H1 (cell line): ENCODE results near the gene ENPP4. TPM values are rescaled to one million over a fixed set of nuclear protein-coding genes. Genes with fewer than 3 reads are reported as not detected.

Source experiments
- CBX8 ChIP-seq: fragments of 300-800, 300-1000 bp; sonication (generic); IDR thresholded peaks from 2 replicates; pipeline ENCODE4 v1.7.1; 2016; ENCODE audit warnings: low read depth, low read length, borderline replicate concordance
- CHD2 ChIP-seq: IDR thresholded peaks from 2 replicates; pipeline ENCODE4 v1.6.1; 2012; ENCODE audit warnings: low read length, improper control_type of control experiment
- FOSL1 ChIP-seq: IDR thresholded peaks from 2 replicates; pipeline ENCODE4 v1.6.1; 2011; ENCODE audit warnings: mild to moderate bottlenecking, low read depth, low read length, moderate library complexity; ENCODE audit not compliant: insufficient read depth
- NANOG ChIP-seq: IDR thresholded peaks from 2 replicates; pipeline ENCODE4 v1.6.1; 2011; ENCODE audit warnings: low read length, low read depth, mild to moderate bottlenecking, inconsistent platforms; ENCODE audit not compliant: insufficient read depth, poor library complexity, severe bottlenecking
- PHF8 ChIP-seq: fragments of 200-600 bp; sonication (generic); conservative IDR thresholded peaks from 2 replicates; pipeline ENCODE4 v1.7.1; 2012; ENCODE audit warnings: low read depth, mild to moderate bottlenecking, inconsistent platforms, low read length, moderate library complexity
- RXRA ChIP-seq: IDR thresholded peaks from 2 replicates; pipeline ENCODE4 v1.6.1; 2011; ENCODE audit warnings: low read depth, mild to moderate bottlenecking, low read length, moderate library complexity; ENCODE audit not compliant: insufficient read depth
- polyA plus RNA-seq, 7 experiments: library from polyadenylated mRNA; depleted of rRNA in 3 of 7; stranded (reverse) in 5 of 7; unstranded in 2 of 7; fragments of >200 nt in 5 of 7; fragments of 200-250 nt in 2 of 7; gene quantifications; 1 replicate in 5 of 7; 2 replicates in 1 of 7; 4 replicates in 1 of 7; pipeline versions ENCODE4 v1.2.1 to v1.2.3, GENCODE V29; 2011 to 2013; ENCODE audit warnings: missing spikeins in 2 of 7, mixed read lengths in 2 of 7
- total RNA-seq: library from RNA; stranded (reverse); fragmentation: NEBNext Ultra II Directional; extraction: Animal tissue kit (Norgen Biotek cat#: 25700); gene quantifications from 2 replicates; pipeline ENCODE4 v1.2.1, GENCODE V29; 2021

ENPP4 gene
- total and polyA plus RNA-seq, 2 of the 8 experiments (the other 6 are each of a cell fraction or from before 2014, with no cell fraction given): 2.0 to 4.4 TPM

GRCh38 chr6:46175446-46175845 lies 45.7 kb downstream of the ENPP4 start (continued):
- TF ChIP-seq RXRA: no peak
- TF ChIP-seq FOSL1: no peak
- no peak for TF ChIP-seq CBX8
- TF ChIP-seq PHF8: no peak
- TF ChIP-seq NANOG: no peak
- TF ChIP-seq CHD2: no peak
- TF ChIP-seq, all 59 proteins: peak for 0
